Neural cell (in vitro differentiated cells): Measurements from ENCODE around the gene HOOK1. TPM values are rescaled to one million over a fixed set of nuclear protein-coding genes. Genes with fewer than 3 reads are reported as not detected.
"Not testable (repeated sequence)": the region's sequence is repeated elsewhere in the genome, so short reads cannot be mapped to it uniquely, and the experiment has no call there.

Source experiments
- H2AFZ ChIP-seq: fragments of 200-600, 300-800 bp; sonication (generic), shearing (Covaris generic); 2 replicates; pipeline ENCODE4 v1.6.0; 2014; ENCODE audit warnings: low read depth, mild to moderate bottlenecking, antibody characterized with exemption, low read length, moderate library complexity
- H3F3A ChIP-seq: fragments of 200-600 bp; shearing (Covaris generic); 2 replicates; pipeline ENCODE4 v1.6.1; 2016; ENCODE audit warnings: mild to moderate bottlenecking, moderate library complexity, mixed read lengths, antibody characterized with exemption, low read length; ENCODE audit not compliant: insufficient read depth, poor library complexity, severe bottlenecking
- H3K27ac ChIP-seq: fragments of 200-600, 300-800 bp; sonication (generic), shearing (Covaris generic); 2 replicates; pipeline ENCODE4 v1.5.1; 2014; ENCODE audit warnings: mild to moderate bottlenecking, low read length, moderate library complexity
- H3K27me3 ChIP-seq: fragments of 300-800, 200-600 bp; sonication (generic), shearing (Covaris generic); 2 replicates; pipeline ENCODE4 v1.6.0; 2014; ENCODE audit warnings: mild to moderate bottlenecking, low read depth, low read length, moderate library complexity; ENCODE audit not compliant: insufficient read depth
- H3K36me3 ChIP-seq: fragments of 300-800, 200-600 bp; sonication (generic), shearing (Covaris generic); 2 replicates; pipeline ENCODE4 v1.5.1; 2014; ENCODE audit warnings: mild to moderate bottlenecking, antibody characterized with exemption, low read length, moderate library complexity; ENCODE audit not compliant: insufficient read depth
- H3K4me2 ChIP-seq: fragments of 300-800, 200-600 bp; sonication (generic), shearing (Covaris generic); 2 replicates; pipeline ENCODE4 v1.6.0; 2014; ENCODE audit warnings: mild to moderate bottlenecking, low read length
- H3K4me3 ChIP-seq: fragments of 300-800, 200-600 bp; sonication (generic), shearing (Covaris generic); 2 replicates; pipeline ENCODE4 v1.5.1; 2014; ENCODE audit warnings: mild to moderate bottlenecking, low read length, moderate library complexity
- H3K79me2 ChIP-seq: fragments of 200-600 bp; shearing (Covaris generic); replicated peaks from 2 replicates; pipeline ENCODE4 v1.6.0; 2014; ENCODE audit warnings: mild to moderate bottlenecking, low read length, moderate library complexity; ENCODE audit not compliant: insufficient read depth
- H3K9ac ChIP-seq: fragments of 300-800, 200-600 bp; sonication (generic), shearing (Covaris generic); 2 replicates; pipeline ENCODE4 v1.6.1; 2016; ENCODE audit warnings: mild to moderate bottlenecking, low read length, mixed read lengths
- H3K9me2 ChIP-seq: fragments of 200-600 bp; shearing (Covaris generic); 2 replicates; pipeline ENCODE4 v1.6.1; 2016; ENCODE audit warnings: mild to moderate bottlenecking, low read length, mixed read lengths; ENCODE audit not compliant: insufficient read depth
- H3K9me3 ChIP-seq: fragments of 200-600, 300-800 bp; sonication (generic), shearing (Covaris generic); 2 replicates; pipeline ENCODE4 v1.6.1; 2016; ENCODE audit warnings: mild to moderate bottlenecking, mixed run types, low read length, moderate library complexity, mixed read lengths
- H4K20me1 ChIP-seq: fragments of 200-600 bp; shearing (Covaris generic); 2 replicates; pipeline ENCODE4 v1.6.1; 2016; ENCODE audit warnings: mild to moderate bottlenecking, mixed run types; ENCODE audit not compliant: insufficient read depth
- EP300 ChIP-seq: fragments of 450-650 bp; conservative IDR thresholded peaks from 2 replicates; pipeline ENCODE4 v1.6.1; 2014; ENCODE audit warnings: antibody characterized with exemption, mild to moderate bottlenecking, moderate library complexity; ENCODE audit not compliant: poor library complexity, severe bottlenecking
- EZH2 ChIP-seq: fragments of 200-600, 300-800 bp; shearing (Covaris generic), sonication (generic); IDR thresholded peaks from 2 replicates; pipeline ENCODE4 v1.6.1; 2014; ENCODE audit warnings: antibody characterized with exemption, low read length, borderline replicate concordance, mild to moderate bottlenecking; ENCODE audit not compliant: insufficient read depth, poor library complexity, severe bottlenecking
- MXI1 ChIP-seq: fragments of 450-650 bp; conservative IDR thresholded peaks from 2 replicates; pipeline ENCODE4 v1.6.1; 2014; ENCODE audit warnings: antibody characterized with exemption, mild to moderate bottlenecking; ENCODE audit not compliant: poor library complexity, severe bottlenecking
- POLR2AphosphoS5 ChIP-seq: IDR thresholded peaks from 2 replicates; pipeline ENCODE4 v1.6.1; 2012
- RAD21 ChIP-seq: fragments of 450-650 bp; conservative IDR thresholded peaks from 2 replicates; pipeline ENCODE4 v1.6.1; 2014; ENCODE audit warnings: antibody characterized with exemption, mild to moderate bottlenecking, moderate library complexity
- SMC3 ChIP-seq: fragments of 450-650 bp; conservative IDR thresholded peaks from 2 replicates; pipeline ENCODE4 v1.6.1; 2014; ENCODE audit warnings: antibody characterized with exemption, mild to moderate bottlenecking, moderate library complexity; ENCODE audit not compliant: poor library complexity
- TAF1 ChIP-seq: IDR thresholded peaks from 2 replicates; pipeline ENCODE4 v1.6.1; 2012; ENCODE audit warnings: low read depth
- polyA plus RNA-seq: library from polyadenylated mRNA; depleted of rRNA; stranded (reverse); fragments of >200 nt; gene quantifications from 2 replicates; pipeline ENCODE4 v1.2.3, GENCODE V29; 2014
- TF ChIP-seq, protein P1 (sequence below): IDR thresholded peaks from 2 replicates; pipeline ENCODE4 v1.6.1; 2012; ENCODE audit warnings: borderline replicate concordance
- TF ChIP-seq, protein P2 (sequence below): fragments of 450-650 bp; IDR thresholded peaks from 2 replicates; pipeline ENCODE4 v1.5.1; 2014; ENCODE audit warnings: antibody characterized with exemption, mild to moderate bottlenecking, moderate library complexity; ENCODE audit not compliant: poor library complexity, severe bottlenecking

The HOOK1 gene
- polyA plus RNA-seq, 1 donor from 2014 or later = 27.5 TPM

DNA sequence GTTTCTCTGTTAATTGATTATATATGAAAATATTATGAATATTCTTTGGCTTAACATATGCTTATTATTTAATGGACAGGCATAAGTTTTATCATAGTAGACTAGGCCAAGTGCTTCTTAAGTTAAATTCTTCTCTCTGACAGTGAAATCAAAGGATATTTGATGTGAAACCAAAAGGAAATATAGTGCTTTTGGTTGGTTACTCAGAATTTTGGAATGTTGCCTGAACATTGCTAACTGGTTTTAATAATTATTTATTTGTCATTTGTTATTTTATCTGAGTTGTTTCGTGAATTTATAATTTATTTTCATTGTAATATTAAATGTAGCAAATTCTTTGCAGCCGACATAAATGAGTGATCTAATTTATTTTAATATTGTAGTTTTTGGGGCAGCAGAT, 18.3 kb downstream of the HOOK1 start:
- no peak for TF ChIP-seq POLR2AphosphoS5
- TF ChIP-seq TAF1 = no peak
- TF ChIP-seq, protein P1, sequence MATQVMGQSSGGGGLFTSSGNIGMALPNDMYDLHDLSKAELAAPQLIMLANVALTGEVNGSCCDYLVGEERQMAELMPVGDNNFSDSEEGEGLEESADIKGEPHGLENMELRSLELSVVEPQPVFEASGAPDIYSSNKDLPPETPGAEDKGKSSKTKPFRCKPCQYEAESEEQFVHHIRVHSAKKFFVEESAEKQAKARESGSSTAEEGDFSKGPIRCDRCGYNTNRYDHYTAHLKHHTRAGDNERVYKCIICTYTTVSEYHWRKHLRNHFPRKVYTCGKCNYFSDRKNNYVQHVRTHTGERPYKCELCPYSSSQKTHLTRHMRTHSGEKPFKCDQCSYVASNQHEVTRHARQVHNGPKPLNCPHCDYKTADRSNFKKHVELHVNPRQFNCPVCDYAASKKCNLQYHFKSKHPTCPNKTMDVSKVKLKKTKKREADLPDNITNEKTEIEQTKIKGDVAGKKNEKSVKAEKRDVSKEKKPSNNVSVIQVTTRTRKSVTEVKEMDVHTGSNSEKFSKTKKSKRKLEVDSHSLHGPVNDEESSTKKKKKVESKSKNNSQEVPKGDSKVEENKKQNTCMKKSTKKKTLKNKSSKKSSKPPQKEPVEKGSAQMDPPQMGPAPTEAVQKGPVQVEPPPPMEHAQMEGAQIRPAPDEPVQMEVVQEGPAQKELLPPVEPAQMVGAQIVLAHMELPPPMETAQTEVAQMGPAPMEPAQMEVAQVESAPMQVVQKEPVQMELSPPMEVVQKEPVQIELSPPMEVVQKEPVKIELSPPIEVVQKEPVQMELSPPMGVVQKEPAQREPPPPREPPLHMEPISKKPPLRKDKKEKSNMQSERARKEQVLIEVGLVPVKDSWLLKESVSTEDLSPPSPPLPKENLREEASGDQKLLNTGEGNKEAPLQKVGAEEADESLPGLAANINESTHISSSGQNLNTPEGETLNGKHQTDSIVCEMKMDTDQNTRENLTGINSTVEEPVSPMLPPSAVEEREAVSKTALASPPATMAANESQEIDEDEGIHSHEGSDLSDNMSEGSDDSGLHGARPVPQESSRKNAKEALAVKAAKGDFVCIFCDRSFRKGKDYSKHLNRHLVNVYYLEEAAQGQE = no peak
- TF ChIP-seq EZH2 = no peak
- TF ChIP-seq SMC3 = no peak
- TF ChIP-seq, protein P2, sequence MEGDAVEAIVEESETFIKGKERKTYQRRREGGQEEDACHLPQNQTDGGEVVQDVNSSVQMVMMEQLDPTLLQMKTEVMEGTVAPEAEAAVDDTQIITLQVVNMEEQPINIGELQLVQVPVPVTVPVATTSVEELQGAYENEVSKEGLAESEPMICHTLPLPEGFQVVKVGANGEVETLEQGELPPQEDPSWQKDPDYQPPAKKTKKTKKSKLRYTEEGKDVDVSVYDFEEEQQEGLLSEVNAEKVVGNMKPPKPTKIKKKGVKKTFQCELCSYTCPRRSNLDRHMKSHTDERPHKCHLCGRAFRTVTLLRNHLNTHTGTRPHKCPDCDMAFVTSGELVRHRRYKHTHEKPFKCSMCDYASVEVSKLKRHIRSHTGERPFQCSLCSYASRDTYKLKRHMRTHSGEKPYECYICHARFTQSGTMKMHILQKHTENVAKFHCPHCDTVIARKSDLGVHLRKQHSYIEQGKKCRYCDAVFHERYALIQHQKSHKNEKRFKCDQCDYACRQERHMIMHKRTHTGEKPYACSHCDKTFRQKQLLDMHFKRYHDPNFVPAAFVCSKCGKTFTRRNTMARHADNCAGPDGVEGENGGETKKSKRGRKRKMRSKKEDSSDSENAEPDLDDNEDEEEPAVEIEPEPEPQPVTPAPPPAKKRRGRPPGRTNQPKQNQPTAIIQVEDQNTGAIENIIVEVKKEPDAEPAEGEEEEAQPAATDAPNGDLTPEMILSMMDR = no peak
- TF ChIP-seq MXI1 = no peak
- no peak for TF ChIP-seq EP300
- TF ChIP-seq RAD21 = no peak
- no peak overlapping the region for H3K4me2 ChIP-seq
- no peaks in the 10 kb centered on the region for H3K9me2 ChIP-seq
- H3K4me3 ChIP-seq = no peak overlapping the region
- no peak overlapping the region for H3K27ac ChIP-seq
- no peaks in the 10 kb centered on the region for H4K20me1 ChIP-seq
- H3K79me2 ChIP-seq = no peaks in the 10 kb centered on the region
- H3K9me3 ChIP-seq = no peaks in the 10 kb centered on the region
- H3F3A ChIP-seq = no peaks in the 10 kb centered on the region
- no peak overlapping the region for H2AFZ ChIP-seq
- H3K36me3 ChIP-seq = no peaks in the 10 kb centered on the region
- no peaks in the 10 kb centered on the region for H3K27me3 ChIP-seq
- no peak overlapping the region for H3K9ac ChIP-seq

DNA sequence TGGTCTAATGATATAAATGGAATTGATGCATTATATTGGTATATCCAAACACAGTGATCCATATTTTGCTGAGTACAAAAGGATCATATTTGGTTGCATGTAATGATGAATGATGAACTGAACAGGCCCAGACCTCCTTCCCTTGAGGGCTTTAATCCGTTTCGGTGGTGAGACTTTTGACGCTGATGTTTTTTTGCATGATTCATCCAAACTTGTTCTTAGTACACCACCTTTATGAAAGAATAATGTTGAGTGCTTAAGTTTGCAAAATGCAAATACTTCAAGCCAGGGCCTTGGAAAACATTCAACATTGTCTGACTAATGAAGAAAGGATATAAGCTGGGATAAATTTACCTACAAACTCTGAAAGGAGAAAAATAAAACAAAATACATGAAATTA, 19.2 kb downstream of the HOOK1 start:
- Histone ChIP-seq H3K4me3 (no peak overlapping the region), H3F3A (no peaks in the 10 kb centered on the region), H3K27me3 (no peaks in the 10 kb centered on the region), H3K36me3 (no peaks in the 10 kb centered on the region), H3K9ac (no peak overlapping the region), H4K20me1 (no peaks in the 10 kb centered on the region), H2AFZ (no peak overlapping the region), H3K79me2 (no peaks in the 10 kb centered on the region), H3K4me2 (no peak overlapping the region), H3K27ac (no peak overlapping the region), H3K9me2 (no peaks in the 10 kb centered on the region), H3K9me3 (no peaks in the 10 kb centered on the region)
- TF ChIP-seq SMC3 (no peak), MXI1 (no peak), EP300 (no peak), TAF1 (no peak), EZH2 (no peak), RAD21 (no peak), POLR2AphosphoS5 (no peak)
- TF ChIP-seq, protein P2 = no peak
- TF ChIP-seq, protein P1 = no peak

DNA sequence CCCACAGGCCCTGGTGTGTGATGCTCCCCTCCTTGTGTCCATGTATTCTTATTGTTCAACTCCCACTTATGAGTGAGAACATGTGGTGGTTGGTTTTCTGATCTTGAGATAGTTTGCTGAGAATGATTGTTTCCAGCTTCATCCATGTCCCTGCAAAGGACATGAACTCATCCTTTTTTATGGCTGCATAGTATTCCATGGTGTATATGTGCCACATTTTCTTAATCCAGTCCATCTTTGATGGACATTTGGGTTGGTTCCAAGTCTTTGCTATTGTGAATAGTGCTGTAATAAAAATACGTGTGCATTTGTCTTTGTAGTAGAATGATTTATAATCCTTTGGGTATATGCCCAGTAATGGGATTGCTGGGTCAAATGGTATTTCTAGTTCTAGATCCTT, 23.1 kb downstream of the HOOK1 start:
- H3K79me2 ChIP-seq, H3K36me3 ChIP-seq, H3K27me3 ChIP-seq, H3K9ac ChIP-seq, H4K20me1 ChIP-seq, H3K27ac ChIP-seq, H3K9me3 ChIP-seq, H3K4me2 ChIP-seq, H3F3A ChIP-seq, H3K4me3 ChIP-seq, H3K9me2 ChIP-seq, H2AFZ ChIP-seq: not testable (repeated sequence)
